HG03280 (cell line): ENCODE data around the gene GFOD1.

Source experiments
- ATAC-seq: cut with Tn5 transposase; IDR thresholded peaks from one replicate; pipeline ENCODE4 v1.9.1; 2021; ENCODE audit warnings: mild to moderate bottlenecking, moderate library complexity; ENCODE audit not compliant: unreplicated experiment

The GFOD1 gene

DNA sequence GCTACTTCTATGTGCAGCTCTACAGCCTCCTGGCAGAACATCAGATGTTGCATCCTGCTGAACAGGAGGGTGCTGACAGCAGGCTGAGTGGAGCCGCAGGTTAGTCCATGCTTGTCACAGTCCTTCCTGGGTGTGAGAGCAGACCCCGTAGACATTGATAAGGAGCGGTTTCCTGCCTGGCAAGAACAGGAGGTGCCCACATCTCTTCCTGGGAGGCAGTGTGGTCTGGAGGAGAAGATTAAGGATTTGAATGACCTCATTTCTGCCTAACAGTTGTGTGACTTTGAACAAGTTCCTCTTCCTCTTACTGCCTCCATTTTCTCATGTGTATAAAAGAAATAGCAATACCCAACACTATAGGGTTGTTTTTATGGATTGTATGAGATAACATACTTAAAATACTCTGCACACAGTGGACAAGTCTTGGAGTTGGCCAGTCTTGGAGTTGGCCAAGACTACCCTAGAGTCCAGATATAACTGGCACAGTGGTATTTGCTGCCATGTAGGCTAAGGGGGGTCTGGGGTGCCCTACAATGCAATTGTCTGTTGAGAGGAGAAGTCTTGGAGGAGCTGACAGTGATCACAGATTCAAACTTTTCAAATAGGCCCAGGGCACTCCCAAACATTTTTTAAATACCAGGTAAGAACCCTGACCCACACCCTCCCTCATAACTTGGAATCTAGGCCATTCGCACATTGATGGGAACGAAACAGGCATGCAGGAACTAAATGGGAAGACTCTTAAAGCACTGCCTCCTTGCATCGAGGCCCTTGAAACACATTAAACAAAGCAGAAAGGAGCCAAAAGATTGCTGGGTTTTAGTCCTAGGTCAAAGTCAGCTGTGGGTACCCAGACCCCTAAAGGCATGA lies 126.5 kb downstream of the GFOD1 start:
- ATAC-seq = no peak

GRCh38 chr6:13359287-13359686 lies 128.1 kb downstream of the GFOD1 start:
- ATAC-seq = no peak

- ATAC-seq = no peak
Observed at GRCh38 chr6:13358511-13358910, 128.9 kb downstream of the GFOD1 start.

DNA sequence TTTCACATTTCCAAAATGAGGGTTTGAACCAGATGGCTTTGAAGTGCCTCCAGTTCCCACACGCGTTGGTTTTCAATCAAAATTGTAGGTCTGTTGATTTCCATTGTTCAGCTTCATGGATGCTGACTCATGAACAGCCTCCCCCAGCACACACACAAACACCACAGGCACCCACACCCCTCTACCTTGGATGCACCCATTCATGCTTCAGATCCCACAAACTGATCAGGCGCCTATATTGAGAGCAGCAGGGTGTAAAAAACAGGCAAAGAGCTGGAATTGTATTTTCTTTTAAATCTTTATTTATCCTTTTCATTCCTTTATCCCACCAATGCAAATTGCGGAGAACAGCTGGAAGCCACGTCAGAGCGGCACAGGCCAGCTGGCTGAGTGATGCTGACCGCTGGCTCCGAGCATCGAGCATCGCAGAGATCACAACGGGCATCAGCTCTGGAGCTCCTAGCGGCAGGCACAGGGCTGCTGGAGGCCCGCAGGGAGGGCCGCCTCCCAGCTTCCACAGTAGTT lies 129.8 kb downstream of the GFOD1 start:
- ATAC-seq = no peak

DNA sequence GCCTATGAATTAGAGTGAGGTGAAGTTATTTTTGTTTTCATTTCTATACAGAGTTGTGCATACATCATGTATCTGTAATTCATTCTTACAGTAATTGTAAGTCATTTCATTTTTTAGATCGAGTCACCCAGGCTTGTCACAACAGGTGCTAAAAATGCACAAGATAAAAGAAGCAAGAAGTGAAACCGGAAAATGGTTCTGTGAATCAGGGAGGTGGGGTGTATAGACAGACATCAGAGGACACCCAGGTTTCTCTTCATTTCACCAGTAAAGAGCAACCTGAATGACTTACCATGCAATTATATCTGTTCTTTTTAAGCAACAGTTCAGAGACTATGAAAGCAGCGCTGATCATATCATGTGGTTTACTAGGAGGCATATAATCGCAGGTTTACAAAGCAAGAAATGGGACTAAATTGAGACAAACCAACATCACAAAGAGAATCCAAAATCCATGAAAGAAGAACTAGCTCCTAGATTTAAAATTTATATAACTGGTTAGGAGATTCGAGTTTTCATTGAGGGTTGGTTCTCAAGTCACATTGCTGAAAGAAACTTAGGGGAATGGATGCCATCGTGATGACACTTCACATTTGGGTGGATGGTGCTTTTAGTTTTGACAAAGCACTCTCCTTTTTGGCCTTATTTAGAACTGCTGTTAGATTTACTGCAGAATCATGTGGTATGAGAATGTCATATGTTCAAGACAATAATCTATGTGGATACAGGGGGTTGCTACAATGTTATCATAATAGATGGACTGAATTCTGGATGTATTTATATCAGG lies 131.2 kb downstream of the GFOD1 start:
- ATAC-seq = peak; percentile 92

DNA sequence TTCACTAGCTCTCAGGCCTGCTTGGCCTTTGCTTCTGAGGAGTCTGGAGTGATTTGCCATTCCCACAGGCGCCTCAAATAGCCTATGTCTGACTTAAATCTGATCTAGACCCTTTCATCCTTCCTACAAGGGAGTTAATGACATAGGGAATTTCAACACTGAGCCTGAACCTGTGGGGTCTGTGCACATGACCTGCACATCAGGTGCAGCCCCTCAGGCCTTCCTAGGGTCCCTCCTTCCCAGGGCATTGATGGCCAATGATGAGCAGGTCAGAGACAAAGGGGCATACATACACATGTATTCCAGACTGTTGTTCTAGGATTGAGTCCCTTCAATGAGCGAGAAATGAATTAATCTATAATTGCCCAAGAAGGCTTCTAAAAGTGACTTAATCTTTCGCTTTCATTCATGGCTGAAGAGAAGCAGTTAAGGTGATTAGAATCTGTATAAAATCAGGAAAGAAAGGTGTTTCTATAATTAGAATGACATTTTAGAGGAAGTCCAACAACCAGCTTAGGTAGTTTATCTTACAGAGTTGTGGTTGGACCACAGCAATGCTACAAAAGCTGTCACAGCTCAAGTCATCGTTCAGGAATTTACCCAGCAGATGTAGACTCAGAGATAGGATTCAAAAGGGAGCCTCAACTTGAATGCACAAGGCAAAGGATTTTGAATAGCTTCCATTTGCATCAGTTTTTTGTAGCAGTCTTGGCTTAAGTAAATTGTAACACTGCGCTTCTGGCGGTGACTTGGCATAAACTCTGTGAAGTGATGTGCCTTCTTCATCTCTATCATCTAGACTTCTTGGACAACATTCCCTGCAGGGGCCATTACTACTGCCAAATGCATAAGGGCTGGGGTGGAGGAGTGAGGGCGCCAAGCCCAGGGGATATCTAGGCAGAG lies 132.1 kb downstream of the GFOD1 start:
- ATAC-seq = peak; percentile 17

- no peak for ATAC-seq
Observed at GRCh38 chr6:13354331-13355042, 132.9 kb downstream of the GFOD1 start.

GRCh38 chr6:13352165-13352564 lies 135.2 kb downstream of the GFOD1 start:
- no peak for ATAC-seq

DNA sequence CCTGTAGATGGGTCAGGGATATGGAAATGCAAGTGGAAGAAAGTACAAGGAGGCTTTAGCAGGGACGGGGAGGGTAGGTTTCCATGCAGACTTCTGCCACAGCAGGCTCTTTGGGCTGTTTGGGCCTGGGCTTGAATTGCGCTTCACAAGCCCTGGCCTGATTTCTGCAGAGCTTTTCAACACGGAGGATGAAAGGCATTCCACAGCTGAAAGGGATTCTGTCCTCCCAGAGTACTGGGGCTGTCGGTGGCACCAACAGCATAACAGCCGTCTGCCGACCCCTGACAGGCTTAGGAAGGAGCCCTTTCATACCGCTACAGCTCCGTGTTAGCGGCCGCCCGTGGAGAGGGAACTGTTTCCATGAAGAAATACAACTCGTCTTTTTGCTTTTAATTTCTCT lies 136.1 kb downstream of the GFOD1 start:
- ATAC-seq = no peak

GRCh38 chr6:13349811-13350506 lies 137.4 kb downstream of the GFOD1 start:
- no peak for ATAC-seq

- no peak for ATAC-seq
Observed at GRCh38 chr6:13348334-13349113, 138.9 kb downstream of the GFOD1 start.

- no peak for ATAC-seq
Observed at GRCh38 chr6:13346245-13346644, 141.2 kb downstream of the GFOD1 start.

- ATAC-seq = no peak
Observed at GRCh38 chr6:13342414-13343019, 144.9 kb downstream of the GFOD1 start.

DNA sequence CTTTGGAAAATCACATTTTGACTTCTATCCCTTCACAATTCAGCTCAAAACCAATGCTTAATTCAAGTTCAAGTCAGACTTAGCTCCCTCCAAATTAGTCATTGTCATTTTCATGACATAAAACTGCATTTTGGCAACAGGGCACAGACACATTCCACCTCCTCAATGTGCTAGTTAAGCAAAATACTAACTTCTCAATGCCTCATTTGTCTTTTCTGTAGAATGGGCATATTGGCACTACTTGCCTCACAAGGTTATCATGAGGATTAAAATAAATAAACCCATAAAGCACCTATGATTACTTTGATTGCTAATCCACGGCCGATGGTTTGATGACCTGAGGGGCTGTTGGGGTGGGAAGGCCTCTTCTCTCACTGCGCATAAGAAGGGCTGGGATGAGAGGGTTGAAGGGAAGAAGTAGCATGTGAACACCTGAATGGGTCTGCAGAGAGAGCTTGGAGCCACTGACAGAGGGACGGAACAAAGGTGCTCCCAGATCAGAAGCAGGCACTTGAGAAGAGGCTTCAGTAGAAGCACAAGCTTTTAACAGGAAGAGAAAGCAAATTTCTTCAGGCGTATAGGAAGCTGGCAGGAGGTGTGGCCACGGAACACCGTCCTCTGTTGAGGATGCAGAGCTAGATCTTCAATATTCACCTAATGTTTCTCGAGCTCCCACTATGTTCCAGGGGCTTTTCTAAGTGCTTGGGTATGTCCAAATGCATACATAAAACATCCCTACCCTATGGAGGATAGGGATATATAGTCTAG lies 147.4 kb downstream of the GFOD1 start:
- ATAC-seq = no peak

DNA sequence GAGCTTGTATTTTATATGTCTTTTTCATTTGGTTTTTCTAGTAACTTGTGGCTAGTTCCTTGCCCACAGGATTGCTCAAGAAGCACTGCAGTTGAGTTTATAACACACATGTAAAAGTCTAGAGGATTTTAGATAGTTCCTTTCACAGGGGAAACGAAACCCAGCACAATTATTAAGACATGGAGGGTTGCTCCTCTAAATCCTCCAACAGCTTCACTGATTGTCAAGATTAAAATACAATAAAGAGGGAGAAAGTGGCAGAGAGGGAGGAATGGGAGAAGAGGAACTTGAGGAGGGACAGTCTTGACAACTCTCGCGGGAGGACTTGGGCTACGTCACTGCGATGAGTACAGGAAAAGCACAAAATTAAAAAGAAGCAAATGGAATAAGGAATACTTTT lies 149.4 kb downstream of the GFOD1 start:
- ATAC-seq = no peak

DNA sequence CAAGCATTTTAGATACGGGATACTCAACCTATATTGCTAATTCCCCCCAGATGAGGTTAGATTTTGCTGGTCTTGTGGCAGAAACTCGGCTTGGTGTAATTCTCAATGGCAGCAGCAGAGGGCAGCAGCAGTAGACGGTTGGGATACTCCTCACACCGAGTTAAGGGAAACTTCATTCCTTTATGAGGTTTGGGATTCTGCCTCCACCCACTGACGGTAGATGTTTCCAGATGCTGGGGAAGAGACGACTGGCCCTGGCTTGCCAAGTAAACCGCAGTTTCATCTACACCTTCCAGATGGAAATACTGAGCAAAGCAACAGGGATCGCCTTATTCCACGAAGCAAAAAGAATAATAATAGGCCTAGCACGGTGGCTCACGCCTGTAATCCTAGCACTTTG lies 150.8 kb downstream of the GFOD1 start:
- ATAC-seq = no peak

GRCh38 chr6:13334953-13335352 lies 152.4 kb downstream of the GFOD1 start:
- no peak for ATAC-seq

DNA sequence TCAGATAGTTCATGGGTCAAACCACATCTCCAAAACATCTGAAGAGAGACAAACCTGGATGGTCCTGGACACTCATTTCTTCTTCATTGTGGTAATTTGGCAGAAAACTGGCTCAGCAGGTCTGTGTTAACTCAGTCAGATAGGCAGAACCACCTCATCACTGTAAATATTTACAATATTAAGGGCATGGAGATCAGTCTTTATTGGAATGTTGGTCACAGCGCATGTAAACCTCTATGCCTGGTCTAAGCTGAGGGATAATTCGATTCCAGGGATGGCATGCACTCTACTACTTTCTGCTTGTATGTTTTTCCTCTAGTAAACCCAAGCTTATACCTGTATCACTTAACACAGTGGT lies 155.1 kb downstream of the GFOD1 start:
- no peak for ATAC-seq
